Endothelial cell (in vitro differentiated cells): Measurements from ENCODE around the gene PROB1. TPM values are rescaled to one million over a fixed set of nuclear protein-coding genes. Genes with fewer than 3 reads are reported as not detected.

Experiments
- DNase-seq: peaks from one replicate; pipeline ENCODE4 v3.0.0; 2021; ENCODE audit warnings: low spot score
- H3K27ac Mint-ChIP-seq: one replicate; pipeline ENCODE4 v1.8.0; 2021; ENCODE audit warnings: mixed read lengths, inconsistent platforms; ENCODE audit not compliant: unreplicated experiment
- H3K27me3 Mint-ChIP-seq: one replicate; pipeline ENCODE4 v1.8.0; 2021; ENCODE audit warnings: mild to moderate bottlenecking, moderate library complexity, mixed read lengths, inconsistent platforms; ENCODE audit not compliant: unreplicated experiment
- H3K36me3 Mint-ChIP-seq: one replicate; pipeline ENCODE4 v1.8.0; 2021; ENCODE audit warnings: mild to moderate bottlenecking, low read depth, mixed read lengths, inconsistent platforms; ENCODE audit not compliant: unreplicated experiment
- H3K4me1 Mint-ChIP-seq: one replicate; pipeline ENCODE4 v1.8.0; 2021; ENCODE audit warnings: mild to moderate bottlenecking, mixed read lengths, inconsistent platforms; ENCODE audit not compliant: unreplicated experiment
- H3K4me3 Mint-ChIP-seq: one replicate; pipeline ENCODE4 v1.8.0; 2021; ENCODE audit warnings: mild to moderate bottlenecking, mixed read lengths, inconsistent platforms; ENCODE audit not compliant: unreplicated experiment
- H3K9me3 Mint-ChIP-seq: one replicate; pipeline ENCODE4 v1.8.0; 2021; ENCODE audit warnings: mixed read lengths, inconsistent platforms; ENCODE audit not compliant: unreplicated experiment
- total RNA-seq: library from RNA; stranded (reverse); fragmentation: NEBNext Ultra II Directional; extraction: Animal tissue kit (Norgen Biotek cat#: 25700); gene quantifications from one replicate; pipeline ENCODE4 v1.2.1, GENCODE V29; 2021; ENCODE audit not compliant: unreplicated experiment
- TF ChIP-seq, protein P1 (sequence below): fragments of 200-600 bp; sonication (generic); IDR thresholded peaks from one replicate; pipeline ENCODE4 v1.5.0; 2021; ENCODE audit warnings: antibody characterized with exemption; ENCODE audit not compliant: unreplicated experiment

The PROB1 gene
- total RNA-seq, 1 donor from 2014 or later, result 7.3 TPM

DNA sequence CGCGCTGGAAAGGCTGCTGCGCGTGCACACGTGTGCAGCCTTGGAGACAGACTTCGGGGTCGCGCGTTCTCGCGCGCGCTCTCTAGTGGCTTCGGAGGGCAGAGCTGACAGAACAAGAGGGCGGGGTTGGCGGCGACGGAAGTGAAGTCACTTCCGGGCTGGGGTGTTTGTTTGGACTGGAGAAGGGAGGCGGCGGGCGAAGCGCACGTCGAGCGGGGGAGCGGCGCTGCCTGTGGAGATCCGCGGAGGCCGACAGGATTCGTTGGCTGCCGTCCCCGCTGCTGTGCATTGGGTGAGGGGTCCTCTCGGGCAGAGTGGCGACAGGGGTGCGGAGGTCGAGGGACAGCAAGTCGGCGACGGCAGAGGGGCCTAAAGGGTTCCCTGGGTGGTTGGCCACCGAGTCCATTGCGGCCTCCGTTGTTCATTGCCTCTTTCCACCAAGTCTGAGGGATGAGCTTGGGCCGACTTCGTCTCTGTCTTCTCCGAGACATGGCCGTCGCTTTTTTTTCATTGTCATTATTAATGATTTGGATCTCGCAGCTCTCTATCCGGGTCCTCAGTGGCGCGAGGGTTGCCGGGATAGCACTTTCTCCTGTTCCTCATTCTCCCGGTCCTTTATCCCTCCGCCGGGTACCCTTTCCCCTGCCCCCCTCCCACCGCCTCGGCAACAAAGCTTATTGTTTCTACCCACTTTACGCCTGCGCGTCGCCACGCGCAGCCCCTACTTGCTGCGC lies 53.0 kb downstream of the PROB1 start, which contains the start of gene PAIP2:
Gene PAIP2, plus strand, starts transcription at position 166 of the 734 bp plus-strand sequence. CDS start 21,931 bp downstream, outside the sequence.
- Mint-ChIP-seq H3K27me3 (peaks cover 6% of the 10 kb centered on the region), H3K4me1 (peaks cover 27% of the 10 kb centered on the region), H3K4me3 (peak within 1 kb of the TSS; percentile 97), H3K27ac (peak within 1 kb of the TSS; percentile 99), H3K36me3 (no peaks in the 10 kb centered on the region), H3K9me3 (no peaks in the 10 kb centered on the region)
- TF ChIP-seq, protein P1, sequence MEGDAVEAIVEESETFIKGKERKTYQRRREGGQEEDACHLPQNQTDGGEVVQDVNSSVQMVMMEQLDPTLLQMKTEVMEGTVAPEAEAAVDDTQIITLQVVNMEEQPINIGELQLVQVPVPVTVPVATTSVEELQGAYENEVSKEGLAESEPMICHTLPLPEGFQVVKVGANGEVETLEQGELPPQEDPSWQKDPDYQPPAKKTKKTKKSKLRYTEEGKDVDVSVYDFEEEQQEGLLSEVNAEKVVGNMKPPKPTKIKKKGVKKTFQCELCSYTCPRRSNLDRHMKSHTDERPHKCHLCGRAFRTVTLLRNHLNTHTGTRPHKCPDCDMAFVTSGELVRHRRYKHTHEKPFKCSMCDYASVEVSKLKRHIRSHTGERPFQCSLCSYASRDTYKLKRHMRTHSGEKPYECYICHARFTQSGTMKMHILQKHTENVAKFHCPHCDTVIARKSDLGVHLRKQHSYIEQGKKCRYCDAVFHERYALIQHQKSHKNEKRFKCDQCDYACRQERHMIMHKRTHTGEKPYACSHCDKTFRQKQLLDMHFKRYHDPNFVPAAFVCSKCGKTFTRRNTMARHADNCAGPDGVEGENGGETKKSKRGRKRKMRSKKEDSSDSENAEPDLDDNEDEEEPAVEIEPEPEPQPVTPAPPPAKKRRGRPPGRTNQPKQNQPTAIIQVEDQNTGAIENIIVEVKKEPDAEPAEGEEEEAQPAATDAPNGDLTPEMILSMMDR, result peak; percentile 48
- DNase-seq, result peak; percentile 97

DNA sequence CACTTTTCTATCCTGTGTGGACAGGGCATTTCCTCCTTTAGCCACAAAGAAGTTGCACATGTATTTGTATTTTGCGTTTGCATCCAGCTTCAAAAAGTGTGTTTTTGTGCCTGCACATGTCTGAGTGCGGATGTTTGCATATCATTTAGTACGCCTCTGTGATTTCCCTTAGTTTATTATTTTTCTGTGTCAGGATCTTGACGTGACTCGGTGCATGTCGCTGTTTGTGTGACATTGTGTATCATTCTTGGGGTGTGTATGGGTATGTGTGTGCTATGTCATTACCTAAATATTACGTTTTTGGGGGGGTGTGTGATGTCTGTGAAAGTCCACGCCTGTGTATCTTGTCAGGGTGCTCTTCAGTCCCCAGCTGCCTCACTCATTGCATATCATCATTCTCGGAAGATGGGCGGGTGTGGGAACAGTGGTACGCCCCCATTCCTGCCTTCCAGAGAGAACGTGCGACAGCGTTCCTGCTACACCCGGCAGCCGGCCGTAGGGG lies 53.7 kb downstream of the PROB1 start:
- TF ChIP-seq, protein P1, result no peak
- no peak for DNase-seq
- peaks cover 27% of the 10 kb centered on the region for H3K4me1 Mint-ChIP-seq
- H3K9me3 Mint-ChIP-seq, result no peaks in the 10 kb centered on the region
- peak overlapping the region; percentile 97 for H3K4me3 Mint-ChIP-seq
- peak overlapping the region; percentile 99 for H3K27ac Mint-ChIP-seq
- H3K36me3 Mint-ChIP-seq, result no peaks in the 10 kb centered on the region
- H3K27me3 Mint-ChIP-seq, result peaks cover 9% of the 10 kb centered on the region

Other genes starting within 250 kb of the PROB1 start
- 35.6 TPM for gene SIL1, start 196.7 kb downstream of the PROB1 start, total RNA-seq
- 235 TPM for gene MATR3, start 101.4 kb downstream of the PROB1 start, total RNA-seq
- gene PAIP2, start 53.2 kb downstream of the PROB1 start, total RNA-seq, result 71.5 TPM
- not detected for gene SLC23A1, start 11.8 kb downstream of the PROB1 start, total RNA-seq
- gene MZB1, start 5.2 kb downstream of the PROB1 start, total RNA-seq, result 0.38 TPM
- 7.6 TPM for gene SPATA24, start 9.0 kb upstream of the PROB1 start, total RNA-seq
- 69.6 TPM for gene DNAJC18, start 44.4 kb upstream of the PROB1 start, total RNA-seq
- 565 TPM for gene ECSCR, start 67.6 kb upstream of the PROB1 start, total RNA-seq
- not detected for gene SMIM33, start 75.9 kb upstream of the PROB1 start, total RNA-seq
- gene STING1, start 87.7 kb upstream of the PROB1 start, total RNA-seq, result 69.1 TPM
- gene UBE2D2, start 166.2 kb upstream of the PROB1 start, total RNA-seq, result 214 TPM